SH-SY5Y (cell line): Measurements from ENCODE around the gene ANKHD1.

ENCODE experiments used
- GATA2 ChIP-seq: IDR thresholded peaks from 2 replicates; pipeline ENCODE4 v1.6.1; 2011; ENCODE audit warnings: mild to moderate bottlenecking, low read depth, low read length
- GATA3 ChIP-seq: IDR thresholded peaks from 2 replicates; pipeline ENCODE4 v1.6.1; 2011; ENCODE audit warnings: low read depth, mild to moderate bottlenecking, low read length, moderate library complexity

ANKHD1 gene

DNA sequence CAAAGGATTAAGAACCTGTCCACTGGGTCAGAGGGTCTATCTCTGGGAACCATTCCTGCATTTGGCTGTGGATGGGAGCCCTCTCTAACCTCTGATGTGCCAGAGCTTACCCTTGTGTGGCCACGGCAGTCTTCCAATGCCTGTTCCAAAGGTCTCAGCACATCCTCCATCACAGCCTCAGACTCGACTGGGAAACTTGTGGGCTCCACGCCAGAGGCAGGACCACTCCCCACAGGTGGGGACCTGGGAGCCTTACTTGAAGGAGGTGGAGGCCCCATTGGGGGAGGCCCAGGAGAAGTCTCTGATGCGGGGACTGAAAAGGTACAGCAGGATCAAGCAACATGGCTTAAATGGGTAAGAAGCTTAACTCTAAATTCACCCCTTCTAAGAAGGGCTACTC is 150.2 kb downstream of the ANKHD1 start:
- TF ChIP-seq GATA2 (no peak), GATA3 (no peak)

DNA sequence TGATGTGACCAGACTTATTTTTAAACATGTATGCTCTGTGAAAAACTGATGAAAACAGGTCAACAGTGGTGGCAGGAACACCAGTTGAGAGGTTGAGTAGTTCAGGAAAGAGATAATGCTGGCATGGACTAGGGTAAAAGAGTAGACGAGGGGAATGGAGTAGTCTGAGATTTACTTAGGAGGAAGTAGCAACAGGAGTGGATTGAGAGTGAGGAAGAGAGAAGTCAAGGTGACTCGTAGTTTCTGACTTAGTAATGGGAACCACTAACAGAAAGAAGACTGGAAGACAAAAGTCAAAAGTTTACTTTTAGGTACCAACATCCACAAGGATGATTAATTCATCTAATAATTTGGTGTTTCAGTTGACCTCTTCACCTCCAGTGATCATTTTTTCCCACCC is 152.0 kb downstream of the ANKHD1 start:
- TF ChIP-seq GATA2 (no peak), GATA3 (no peak)

DNA sequence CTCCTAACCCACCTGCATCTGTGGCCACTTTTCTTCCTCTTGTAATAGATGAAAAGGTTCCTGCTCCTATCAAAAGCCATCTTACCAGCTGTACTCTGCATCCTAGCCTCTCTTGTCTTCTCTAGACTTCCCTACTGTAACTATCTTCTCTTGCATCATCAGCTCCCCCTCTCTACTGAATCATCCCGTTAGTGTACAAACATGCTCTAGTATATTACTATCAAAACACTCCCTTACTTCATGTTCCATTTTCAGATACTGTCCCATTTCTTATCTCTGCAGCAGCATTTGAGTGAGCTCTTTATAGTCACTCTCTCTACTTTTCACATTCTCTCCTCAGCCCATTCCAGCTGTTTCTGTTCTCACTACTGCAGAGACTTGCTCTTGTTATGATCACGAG is 152.8 kb downstream of the ANKHD1 start:
- no peak for TF ChIP-seq GATA2
- TF ChIP-seq GATA3: no peak

DNA sequence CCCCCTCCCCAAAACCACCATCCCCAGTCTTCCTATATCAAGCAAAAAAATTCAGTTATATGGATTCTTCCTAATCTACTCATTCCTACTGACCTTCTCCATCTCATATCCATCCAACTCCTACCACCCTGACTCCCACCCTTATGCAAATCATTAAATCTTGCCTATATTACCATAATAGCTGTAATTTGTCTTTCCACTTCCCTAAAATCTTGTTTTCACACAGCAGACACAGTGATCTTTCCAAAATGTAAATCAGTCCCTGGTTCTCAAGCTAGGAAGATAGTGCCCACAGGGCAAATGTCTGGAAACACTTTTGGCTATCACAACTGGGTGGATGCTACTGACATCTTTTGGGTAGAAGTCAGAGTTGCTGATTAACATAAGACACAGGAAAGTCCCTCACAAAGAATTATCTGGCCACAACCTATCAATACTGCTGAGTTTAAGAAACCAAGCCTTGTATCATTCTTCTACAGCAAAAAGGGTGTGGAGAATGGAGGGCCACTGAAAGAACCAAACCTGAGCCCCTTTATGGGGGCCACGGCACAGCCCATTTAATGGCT is 154.2 kb downstream of the ANKHD1 start:
- TF ChIP-seq GATA2 (no peak), GATA3 (no peak)

DNA sequence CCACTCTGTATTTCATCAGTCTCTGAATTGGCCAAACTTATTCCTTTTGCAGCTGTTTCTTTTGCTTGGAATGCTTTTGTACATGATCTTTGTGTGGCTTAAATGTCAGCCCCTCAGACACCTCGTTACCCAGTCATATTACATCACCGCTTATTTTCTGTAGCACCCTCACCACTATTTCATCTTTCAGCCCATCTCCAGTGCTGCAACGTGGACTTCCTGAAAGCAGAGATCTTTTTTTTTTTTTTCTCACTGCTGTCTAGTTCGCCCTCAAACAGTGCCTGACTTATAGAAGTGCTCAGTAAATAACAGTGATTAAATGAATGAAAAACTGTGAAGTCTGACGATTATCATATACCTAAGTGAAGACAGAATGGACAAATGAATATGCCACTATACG is 154.8 kb downstream of the ANKHD1 start:
- no peak for TF ChIP-seq GATA2
- TF ChIP-seq GATA3: no peak

DNA sequence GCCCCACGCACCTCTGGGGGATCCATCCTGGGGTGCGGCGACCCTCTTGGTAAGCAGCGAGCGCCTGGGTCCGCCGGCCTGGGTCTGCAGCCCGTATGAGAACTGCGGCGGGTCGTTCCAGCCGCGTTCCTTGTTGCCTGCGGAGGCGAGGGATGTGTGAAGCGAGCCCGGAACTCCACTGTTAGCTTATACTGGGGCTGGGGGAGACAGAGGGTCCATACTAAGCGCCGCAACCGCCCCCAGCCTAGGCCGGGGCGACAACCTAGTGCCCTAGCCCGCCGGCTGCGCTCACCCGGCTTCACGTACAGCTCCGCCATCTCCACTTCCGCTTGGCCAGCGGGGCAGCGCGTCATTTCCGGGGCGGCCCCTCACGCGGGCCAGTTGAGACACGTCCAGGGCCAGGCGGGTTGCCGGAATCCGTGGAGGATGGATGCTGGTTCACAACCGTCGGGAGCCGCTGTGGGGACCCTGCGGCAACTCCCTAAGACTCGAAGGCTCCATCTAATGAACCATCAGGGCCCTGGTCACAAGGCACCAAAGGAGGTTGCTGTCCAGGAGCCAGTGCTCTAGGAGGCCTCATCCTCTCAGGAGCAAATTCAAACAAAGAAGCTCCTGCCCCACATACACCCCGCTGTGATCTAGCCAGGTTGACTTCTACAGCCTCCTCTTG is 155.6 kb downstream of the ANKHD1 start, which contains the start of gene SRA1:
TSS of gene SRA1 (minus strand) at position 338 of the 670 bp plus-strand sequence. CDS start at position 317, 21 bp downstream.
- TF ChIP-seq GATA3: no peak
- no peak for TF ChIP-seq GATA2

DNA sequence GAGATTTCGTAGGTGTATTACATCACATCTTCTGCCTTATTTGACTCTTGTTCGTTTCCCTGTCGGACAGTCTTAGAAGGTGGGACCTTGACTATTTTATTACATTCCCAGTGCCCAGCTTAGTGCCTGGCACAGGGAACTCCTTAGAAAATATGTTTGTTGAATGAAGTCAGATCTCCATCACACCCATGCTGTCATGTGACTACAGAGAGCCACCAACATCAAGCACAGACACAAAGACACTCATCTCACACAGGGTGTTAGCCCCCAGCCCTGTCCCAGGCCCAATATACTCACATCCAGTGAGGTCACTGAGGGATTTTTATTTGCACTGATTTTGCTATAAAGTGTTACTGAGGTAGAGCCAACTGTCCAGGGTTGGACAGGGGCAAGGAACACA is 156.3 kb downstream of the ANKHD1 start:
- TF ChIP-seq GATA2: no peak
- TF ChIP-seq GATA3: no peak

DNA sequence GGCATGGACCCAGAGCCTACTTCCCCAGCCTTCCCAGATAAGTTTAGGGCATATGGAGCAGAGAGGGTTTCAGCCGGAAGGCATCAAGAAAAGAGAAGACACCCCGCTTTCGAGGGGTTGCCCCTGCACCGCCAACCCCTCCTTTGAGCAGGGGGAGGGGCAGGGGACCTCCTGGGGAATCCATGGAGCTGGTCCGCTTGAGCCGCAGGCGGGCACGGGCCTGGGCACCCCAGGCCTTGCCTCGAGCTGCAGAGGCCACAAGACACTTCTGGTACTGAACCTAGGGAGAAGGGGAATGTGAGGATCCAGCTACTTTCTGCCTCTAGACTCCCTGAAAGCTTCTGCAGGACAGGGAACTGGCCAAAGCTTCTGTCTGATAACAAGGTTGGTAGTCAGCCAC is 156.9 kb downstream of the ANKHD1 start:
- no peak for TF ChIP-seq GATA3
- no peak for TF ChIP-seq GATA2

DNA sequence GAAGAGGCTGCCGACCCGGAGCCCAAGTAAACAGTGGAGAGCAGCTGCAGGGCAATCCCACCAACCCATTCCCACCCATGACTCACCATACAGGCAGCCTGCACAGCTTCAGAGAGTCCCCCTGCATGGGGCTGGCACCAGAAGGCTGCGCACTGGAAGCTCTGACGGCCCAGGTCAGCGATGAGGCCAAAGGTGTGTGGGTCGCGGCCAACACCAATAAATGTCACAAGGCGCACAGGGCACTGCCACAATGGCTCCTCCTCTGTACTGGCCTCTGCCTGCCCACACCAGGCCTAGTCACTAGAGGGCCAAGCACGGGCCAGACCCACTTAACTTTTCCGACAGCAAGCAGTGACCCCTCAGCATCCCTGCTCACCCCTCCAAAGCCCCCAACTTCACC is 158.6 kb downstream of the ANKHD1 start:
- no peak for TF ChIP-seq GATA3
- no peak for TF ChIP-seq GATA2

DNA sequence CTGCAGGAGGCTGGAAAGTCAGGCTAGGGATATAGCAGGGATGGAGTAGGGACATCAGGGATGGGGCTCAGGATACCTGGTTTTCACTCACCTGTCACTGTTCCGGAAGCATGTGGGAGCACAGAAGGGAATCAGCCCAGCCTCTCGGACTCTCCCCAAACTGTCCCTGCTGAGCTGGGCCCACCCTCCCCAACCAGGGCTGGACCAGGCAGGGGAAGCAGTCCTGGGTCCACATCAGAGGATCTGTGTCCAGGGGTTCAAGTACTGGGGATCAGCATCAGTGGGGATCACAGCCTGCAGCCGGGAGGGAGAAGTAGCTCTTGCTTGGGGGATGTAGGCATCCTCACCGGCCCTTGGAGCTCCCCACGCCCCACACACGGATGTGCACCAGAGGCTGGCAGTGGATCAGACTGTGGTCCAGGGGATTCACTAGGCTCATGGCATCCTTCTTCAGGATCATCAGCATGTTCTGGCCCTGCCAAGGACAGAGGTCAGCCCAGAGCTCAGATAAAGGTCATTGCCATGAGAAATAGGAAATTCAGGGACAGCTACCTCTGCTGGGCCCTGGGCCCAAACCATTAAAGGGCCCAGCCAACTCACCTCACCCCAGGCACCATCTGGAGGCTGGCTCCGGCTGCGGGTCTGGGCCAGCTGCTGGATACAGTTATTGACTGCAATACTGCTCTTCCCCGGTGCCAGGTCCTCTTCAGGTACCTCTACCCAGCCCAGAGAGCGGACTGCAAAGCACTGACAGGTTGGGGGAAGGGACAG is 160.3 kb downstream of the ANKHD1 start:
- no peak for TF ChIP-seq GATA3
- no peak for TF ChIP-seq GATA2

DNA sequence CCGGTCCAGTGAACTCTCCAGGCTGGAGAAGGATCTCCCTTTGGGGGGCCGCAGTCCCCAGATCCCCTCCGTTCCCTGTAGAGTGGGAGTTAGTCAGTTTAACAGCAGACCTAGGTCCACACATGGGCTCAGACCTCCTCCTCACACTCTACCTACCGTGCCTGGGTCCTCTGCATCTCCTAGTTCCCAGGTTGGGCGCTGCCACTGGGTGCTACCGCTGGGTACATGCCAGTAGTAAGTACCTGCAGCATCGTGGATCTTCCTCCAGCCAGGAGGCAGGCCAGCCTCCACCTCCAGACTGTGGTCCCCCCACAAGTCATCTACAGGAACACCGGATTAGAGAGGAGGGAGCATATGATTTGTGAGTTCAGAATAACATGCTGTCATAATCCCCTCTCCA is 162.0 kb downstream of the ANKHD1 start:
- TF ChIP-seq GATA3 (no peak), GATA2 (no peak)

DNA sequence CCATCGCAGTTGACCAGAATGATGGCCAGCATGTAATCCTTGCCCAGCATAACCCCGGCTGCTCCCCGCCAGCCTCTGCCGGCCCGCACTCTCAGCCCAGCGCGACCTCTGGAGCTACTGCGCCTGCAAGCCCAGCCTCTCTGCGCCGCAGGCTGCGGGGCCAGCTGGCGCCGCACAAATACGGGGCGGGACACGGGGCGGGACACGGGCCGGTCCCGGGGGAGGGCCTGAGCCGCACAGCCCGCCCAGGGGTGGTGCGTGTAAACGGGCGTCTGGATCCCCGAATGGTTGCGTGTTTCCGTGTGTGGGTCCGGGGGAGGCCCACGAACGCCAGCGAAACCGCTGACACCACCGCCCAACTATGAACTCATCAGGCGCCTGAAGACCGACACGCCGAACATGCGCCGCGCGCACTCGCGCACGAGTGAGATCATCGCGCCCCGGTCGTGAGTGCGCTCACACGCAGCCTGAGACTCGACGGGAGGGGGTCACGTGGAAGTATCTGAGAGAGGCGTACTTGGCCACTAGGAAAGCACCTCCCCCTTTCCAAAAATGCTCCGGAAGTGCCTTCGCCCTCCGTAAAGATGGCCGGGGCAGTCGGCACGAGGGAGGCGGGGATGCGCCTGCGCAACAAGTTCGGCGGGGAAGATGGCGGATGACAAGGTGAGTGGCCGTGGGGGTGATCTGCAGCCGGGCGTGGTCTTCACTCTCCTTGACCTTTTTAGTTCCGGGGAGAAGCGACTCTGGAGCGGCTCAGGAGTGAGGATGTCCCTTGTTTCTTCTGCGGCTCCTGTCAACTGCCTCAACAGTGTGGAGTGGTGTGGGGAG is 162.8 kb downstream of the ANKHD1 start, which contains the start of the genes APBB3 and SLC35A4:
TSS of gene APBB3 (minus strand) at position 403 of the 828 bp plus-strand sequence. CDS start at position 50, 353 bp downstream.
TSS of gene SLC35A4 (plus strand) at position 633 of the 828 bp plus-strand sequence. CDS start 2,342 bp downstream, outside the sequence.
- TF ChIP-seq GATA2 (no peak), GATA3 (no peak)

DNA sequence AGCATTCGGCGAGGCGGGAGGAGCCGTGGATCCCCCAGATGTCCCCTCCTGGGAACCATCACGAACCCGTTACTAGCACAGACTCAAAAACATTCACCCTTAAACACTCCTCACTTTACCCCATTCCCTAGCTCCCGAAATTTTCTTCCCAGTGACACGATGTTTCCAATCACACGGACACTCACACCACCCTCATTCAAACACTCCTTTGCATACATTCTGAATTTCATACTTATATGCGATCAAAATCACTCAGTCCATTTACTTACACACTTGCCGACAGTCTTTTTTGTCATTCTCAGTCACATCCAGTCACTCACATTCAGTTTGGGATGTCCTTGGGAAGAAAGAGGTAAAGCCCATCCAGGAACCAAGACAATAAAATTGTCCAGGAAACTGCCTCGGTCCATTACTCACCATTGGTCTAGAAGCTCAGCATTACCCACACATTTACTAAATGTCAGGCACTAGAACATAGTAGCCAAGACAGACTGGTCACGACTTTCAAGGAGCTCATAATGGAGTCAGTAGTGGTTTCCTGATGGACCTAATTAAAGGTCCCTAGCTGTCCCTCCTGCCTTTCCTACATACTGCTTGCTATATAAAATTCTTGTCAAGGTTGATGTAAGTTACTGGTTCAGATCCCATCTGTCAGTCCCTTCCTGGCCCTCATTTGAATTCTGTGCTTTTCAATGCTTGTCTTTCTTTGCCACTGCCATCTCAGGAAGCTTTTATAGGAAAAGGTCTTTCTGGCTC is 163.6 kb downstream of the ANKHD1 start:
- TF ChIP-seq GATA3 (no peak), GATA2 (no peak)
